Endothelial cell (in vitro differentiated cells): ENCODE data around the gene YDJC. TPM values are rescaled to one million over a fixed set of nuclear protein-coding genes. Genes with fewer than 3 reads are reported as not detected.
"Not testable (repeated sequence)": the region's sequence is repeated elsewhere in the genome, so short reads cannot be mapped to it uniquely, and the experiment has no call there.

Source experiments
- DNase-seq: peaks from one replicate; pipeline ENCODE4 v3.0.0; 2021; ENCODE audit warnings: low spot score
- H3K27ac Mint-ChIP-seq: one replicate; pipeline ENCODE4 v1.8.0; 2021; ENCODE audit warnings: mixed read lengths, inconsistent platforms; ENCODE audit not compliant: unreplicated experiment
- H3K27me3 Mint-ChIP-seq: one replicate; pipeline ENCODE4 v1.8.0; 2021; ENCODE audit warnings: mild to moderate bottlenecking, moderate library complexity, mixed read lengths, inconsistent platforms; ENCODE audit not compliant: unreplicated experiment
- H3K36me3 Mint-ChIP-seq: one replicate; pipeline ENCODE4 v1.8.0; 2021; ENCODE audit warnings: mild to moderate bottlenecking, low read depth, mixed read lengths, inconsistent platforms; ENCODE audit not compliant: unreplicated experiment
- H3K4me1 Mint-ChIP-seq: one replicate; pipeline ENCODE4 v1.8.0; 2021; ENCODE audit warnings: mild to moderate bottlenecking, mixed read lengths, inconsistent platforms; ENCODE audit not compliant: unreplicated experiment
- H3K4me3 Mint-ChIP-seq: one replicate; pipeline ENCODE4 v1.8.0; 2021; ENCODE audit warnings: mild to moderate bottlenecking, mixed read lengths, inconsistent platforms; ENCODE audit not compliant: unreplicated experiment
- H3K9me3 Mint-ChIP-seq: one replicate; pipeline ENCODE4 v1.8.0; 2021; ENCODE audit warnings: mixed read lengths, inconsistent platforms; ENCODE audit not compliant: unreplicated experiment
- CTCF ChIP-seq: fragments of 200-600 bp; sonication (generic); IDR thresholded peaks from one replicate; pipeline ENCODE4 v1.5.0; 2021; ENCODE audit warnings: antibody characterized with exemption; ENCODE audit not compliant: unreplicated experiment
- microRNA-seq: library from miRNA; unstranded; fragments of <30 nt; microRNA quantifications from one replicate; pipeline ENCODE4, GENCODE V29; 2020; ENCODE audit not compliant: unreplicated experiment
- total RNA-seq: library from RNA; stranded (reverse); fragmentation: NEBNext Ultra II Directional; extraction: Animal tissue kit (Norgen Biotek cat#: 25700); gene quantifications from one replicate; pipeline ENCODE4 v1.2.1, GENCODE V29; 2021; ENCODE audit not compliant: unreplicated experiment

YDJC gene
- total RNA-seq, 1 donor from 2014 or later = 11.2 TPM

- Mint-ChIP-seq H3K27ac (no peak overlapping the region), H3K4me1 (peaks cover 18% of the 10 kb centered on the region), H3K27me3 (peaks cover 1% of the 10 kb centered on the region), H3K9me3 (no peaks in the 10 kb centered on the region), H3K36me3 (peaks cover 15% of the 10 kb centered on the region), H3K4me3 (no peak overlapping the region)
- DNase-seq = no peak
- TF ChIP-seq CTCF = no peak
Measured at GRCh38 chr22:21582801-21583740, 46.8 kb downstream of the YDJC start.

DNA sequence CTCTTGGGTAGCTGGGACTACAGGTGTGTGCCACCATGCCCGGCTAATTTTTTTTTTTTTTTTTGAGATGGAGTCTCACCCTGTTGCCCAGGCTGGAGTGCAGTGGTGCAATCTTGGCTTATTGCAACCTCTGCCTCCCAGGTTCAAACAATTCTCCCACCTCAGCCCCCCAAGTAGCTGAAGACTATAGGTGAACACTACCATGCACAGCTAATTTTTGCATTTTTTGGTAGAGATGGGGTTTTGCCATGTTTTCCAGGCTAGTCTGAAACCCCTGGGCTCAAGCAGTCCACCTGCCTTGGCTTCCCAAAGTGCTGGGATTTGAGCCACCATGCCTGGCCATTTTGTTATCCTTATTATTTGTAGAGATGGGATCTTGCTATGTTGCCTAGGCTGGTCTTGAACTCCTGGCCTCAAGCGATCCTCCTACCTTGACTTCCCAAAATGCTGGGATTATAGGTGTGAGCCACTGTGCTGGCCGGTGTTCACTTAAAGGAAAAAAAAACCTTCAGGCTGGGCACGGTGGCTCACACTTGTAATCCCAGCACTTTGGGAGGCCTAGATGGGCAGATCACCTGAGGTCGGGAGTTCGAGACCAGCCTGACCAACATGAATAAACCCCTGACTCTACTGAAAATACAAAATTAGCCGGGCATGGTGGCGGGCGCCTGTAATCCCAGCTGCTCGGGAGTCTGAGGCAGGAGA lies 48.7 kb downstream of the YDJC start:
- H3K9me3 Mint-ChIP-seq, H3K4me3 Mint-ChIP-seq, H3K27me3 Mint-ChIP-seq, H3K27ac Mint-ChIP-seq, DNase-seq: not testable (repeated sequence)
- H3K36me3 Mint-ChIP-seq = peaks cover 11% of the 10 kb centered on the region
- peaks cover 16% of the 10 kb centered on the region for H3K4me1 Mint-ChIP-seq

DNA sequence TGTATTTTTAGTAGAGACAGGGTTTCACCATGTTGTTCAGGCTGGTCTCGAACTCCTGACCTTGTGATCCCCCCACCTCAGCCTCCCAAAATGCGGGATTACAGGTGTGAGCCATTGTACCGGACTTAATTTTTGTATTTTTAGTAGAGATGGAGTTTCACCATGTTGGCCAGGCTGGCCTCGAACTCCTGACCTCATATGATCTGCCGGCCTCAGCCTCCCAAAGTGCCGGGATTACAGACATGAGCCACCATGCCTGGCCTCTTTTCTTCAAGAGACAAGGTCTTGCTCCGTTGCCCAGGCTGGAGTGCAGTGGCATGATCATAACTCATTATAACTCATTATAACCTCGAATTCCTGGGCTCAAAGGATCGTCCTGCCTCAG lies 49.2 kb downstream of the YDJC start:
- H3K27ac Mint-ChIP-seq, H3K27me3 Mint-ChIP-seq, H3K4me3 Mint-ChIP-seq, H3K9me3 Mint-ChIP-seq, DNase-seq: not testable (repeated sequence)
- Mint-ChIP-seq H3K36me3 (peaks cover 11% of the 10 kb centered on the region), H3K4me1 (peaks cover 16% of the 10 kb centered on the region)

- Mint-ChIP-seq H3K27ac (no peak overlapping the region), H3K9me3 (no peaks in the 10 kb centered on the region), H3K36me3 (peaks cover 7% of the 10 kb centered on the region), H3K4me3 (no peak overlapping the region), H3K27me3 (peaks cover 4% of the 10 kb centered on the region), H3K4me1 (peaks cover 16% of the 10 kb centered on the region)
- no peak for TF ChIP-seq CTCF
- no peak for DNase-seq
Measured at GRCh38 chr22:21579474-21579851, 50.4 kb downstream of the YDJC start.

Small RNAs within 50 kb of the gene (microRNA-seq; reads per million reads assigned to microRNA genes)
- gene MIR130B (1,180 reads per million, percentile 93 among the genes with 10 or more reads in this experiment), gene MIR301B (85.4 reads per million, percentile 81 among the genes with 10 or more reads in this experiment)

Other genes starting within 250 kb of the YDJC start
- 0.51 TPM for gene RIMBP3B, start 246.3 kb downstream of the YDJC start, total RNA-seq
- 23.5 TPM for gene HIC2, start 212.7 kb downstream of the YDJC start, total RNA-seq
- gene TMEM191C, start 162.6 kb downstream of the YDJC start, total RNA-seq = 0.92 TPM
- gene RIMBP3C, start 78.6 kb downstream of the YDJC start, total RNA-seq = 0.18 TPM
- 62.2 TPM for gene UBE2L3, start 62.3 kb downstream of the YDJC start, total RNA-seq
- 0.36 TPM for gene CCDC116, start 2.7 kb upstream of the YDJC start, total RNA-seq
- 32.4 TPM for gene SDF2L1, start 12.3 kb upstream of the YDJC start, total RNA-seq
- 31.9 TPM for gene PPIL2, start 36.0 kb upstream of the YDJC start, total RNA-seq
- 11.5 TPM for gene YPEL1, start 105.8 kb upstream of the YDJC start, total RNA-seq
- gene MAPK1, start 237.6 kb upstream of the YDJC start, total RNA-seq = 119 TPM